Activated CD4-positive, alpha-beta T cell treated with anti-CD3 and anti-CD28 coated beads, Interleukin-2, Interleukin-6, amounts not matched to agents 100 ng/mL and 50 ng/mL, durations not matched to agents 16 hours and 8 hours (primary cell): ENCODE data around the gene AACS.
"Not testable (repeated sequence)": the region's sequence is repeated elsewhere in the genome, so short reads cannot be mapped to it uniquely, and the experiment has no call there.

Source experiments
- DNase-seq: peaks from one replicate; pipeline ENCODE4 v3.0.0-alpha.2; 2020

Gene AACS

GRCh38 chr12:125061229-125061628, 4.0 kb upstream of the AACS start:
- DNase-seq, result no peak

- DNase-seq, result not testable (repeated sequence)
Measured at GRCh38 chr12:125063522-125063921, 1.7 kb upstream of the AACS start.

GRCh38 chr12:125064492-125064891, 743 bp upstream of the AACS start:
- no peak for DNase-seq

- DNase-seq, result no peak
Measured at GRCh38 chr12:125065919-125066570, 810 bp downstream of the AACS start.

DNA sequence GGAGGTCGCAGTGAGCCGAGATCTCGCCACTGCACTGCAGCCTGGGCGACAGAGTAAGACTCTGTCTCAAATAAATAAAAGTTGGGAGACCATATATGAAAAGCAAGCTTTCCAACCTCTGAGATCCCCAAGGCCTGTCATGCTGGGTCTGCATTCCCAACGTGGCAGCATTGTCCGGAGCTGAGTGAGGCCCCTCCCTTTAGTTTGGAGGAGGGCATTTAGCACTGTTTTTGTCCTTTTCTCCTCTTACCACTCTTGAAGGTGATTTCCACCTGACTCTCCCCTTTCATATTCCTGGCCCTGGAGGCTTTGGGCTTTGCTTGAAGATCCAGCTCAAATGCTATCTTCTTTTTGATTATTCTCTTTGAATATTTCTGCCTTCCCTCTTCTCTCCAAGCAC, 3.2 kb downstream of the AACS start:
- DNase-seq, result no peak

DNA sequence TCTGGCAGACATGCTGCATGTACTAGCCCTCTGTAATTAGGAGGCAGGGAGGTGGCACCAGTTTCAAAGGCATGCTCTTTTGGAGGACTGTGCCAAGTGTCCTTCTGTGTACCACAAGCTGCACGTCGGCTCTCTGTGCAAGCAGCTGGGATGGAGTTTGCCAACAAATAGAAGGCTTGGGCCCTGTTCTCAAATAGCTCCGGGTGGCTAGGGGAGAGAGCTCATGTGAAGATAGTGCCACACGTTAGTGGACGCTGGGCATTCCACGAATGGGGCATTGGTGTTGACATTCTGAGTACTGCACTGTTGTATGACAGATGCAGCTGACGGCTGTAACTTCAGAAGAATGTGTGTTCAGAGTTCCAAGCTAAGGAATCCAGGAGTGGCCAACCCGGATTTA, 4.4 kb downstream of the AACS start:
- DNase-seq, result no peak

DNA sequence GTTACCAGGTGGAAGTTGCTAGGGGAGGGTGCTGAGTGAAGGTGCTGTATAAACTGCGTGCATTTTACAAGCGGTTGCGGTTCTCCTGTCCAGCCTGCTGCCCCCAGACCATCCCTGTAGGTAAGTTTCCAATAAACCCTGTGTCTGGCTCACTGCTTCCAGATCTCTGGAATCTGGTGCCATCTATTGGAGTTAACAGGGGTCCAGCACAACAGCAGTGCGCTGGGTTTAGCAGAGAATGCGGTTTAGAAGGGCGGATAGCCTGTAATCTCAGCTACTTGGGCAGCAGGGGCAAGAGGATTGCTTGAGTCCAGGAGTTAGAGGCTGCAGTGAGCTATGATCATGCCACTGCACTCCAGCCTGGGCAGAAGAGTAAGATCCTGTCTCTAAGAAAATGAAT, 4.9 kb downstream of the AACS start:
- DNase-seq, result no peak

- DNase-seq, result no peak
Measured at GRCh38 chr12:125070661-125071390, 5.6 kb downstream of the AACS start.

- no peak for DNase-seq
Measured at GRCh38 chr12:125071456-125071855, 6.2 kb downstream of the AACS start.

DNA sequence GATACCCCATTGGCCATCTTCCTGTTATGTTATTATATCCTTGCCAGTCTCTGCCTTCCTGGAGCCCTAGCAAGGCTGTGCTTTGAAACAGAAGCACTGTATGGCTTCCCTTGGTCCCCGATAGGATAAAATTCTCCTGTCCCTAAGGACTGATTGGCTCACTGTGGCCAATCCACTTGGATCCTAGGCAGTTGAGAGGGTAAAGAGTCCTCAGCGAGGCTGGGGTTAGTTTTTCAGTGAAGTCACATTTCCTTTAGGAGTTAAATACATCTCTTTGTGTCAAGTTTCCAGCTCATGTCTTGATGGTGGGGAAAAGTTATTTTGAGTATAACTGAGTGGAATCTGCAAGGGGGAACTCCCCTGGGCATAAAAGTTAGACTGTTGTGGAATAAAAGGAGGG, 7.3 kb downstream of the AACS start:
- no peak for DNase-seq

- DNase-seq, result not testable (repeated sequence)
Measured at GRCh38 chr12:125074294-125074693, 9.1 kb downstream of the AACS start.

GRCh38 chr12:125076103-125076502, 10.9 kb downstream of the AACS start:
- no peak for DNase-seq

GRCh38 chr12:125079084-125079483, 13.8 kb downstream of the AACS start:
- no peak for DNase-seq

DNA sequence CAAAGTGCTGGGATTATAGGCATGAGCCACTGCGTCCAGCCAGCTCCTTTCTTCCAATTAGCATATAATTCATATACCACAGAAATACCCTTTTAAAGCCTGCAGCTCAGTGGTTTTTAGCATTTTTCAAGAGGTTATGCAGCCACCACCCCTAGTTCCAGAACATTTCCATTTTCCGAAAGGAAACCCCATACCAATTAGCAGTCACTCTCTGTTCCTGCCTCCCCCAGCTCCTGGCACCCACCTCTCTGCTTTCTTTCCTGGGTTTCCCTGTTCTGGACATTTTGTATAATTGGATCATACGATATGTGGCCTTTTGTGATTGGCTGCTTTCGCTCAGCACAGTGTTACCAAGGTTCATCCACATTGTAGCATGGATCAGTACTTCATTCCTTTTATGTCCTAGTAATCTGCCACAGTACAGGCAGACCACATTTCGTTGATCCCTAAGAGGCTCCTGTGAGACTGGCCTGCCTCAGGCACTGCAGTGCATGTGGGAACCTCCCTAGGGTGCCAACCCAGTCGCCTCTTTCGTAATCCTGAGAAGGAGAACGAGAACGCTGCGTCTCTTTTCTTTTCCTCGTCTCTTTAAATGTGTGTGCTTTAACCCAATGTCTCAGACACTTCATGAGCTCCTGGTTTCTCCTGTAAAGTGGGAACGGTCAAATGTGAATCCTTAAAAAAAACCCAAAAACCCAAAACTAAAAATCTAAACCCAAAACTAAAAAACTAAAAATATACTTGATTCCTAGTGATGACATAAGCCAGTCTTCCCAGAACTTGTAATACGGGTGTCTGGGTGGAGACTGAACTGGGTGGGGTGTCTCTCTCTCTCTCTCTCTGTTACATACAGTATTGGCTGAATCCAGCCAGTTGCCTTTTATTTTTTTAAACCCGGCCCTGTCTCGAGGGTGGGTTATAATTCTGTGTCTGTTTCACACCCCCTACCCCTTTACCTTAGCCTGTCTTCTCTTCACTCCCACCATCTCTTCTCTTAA, 14.7 kb downstream of the AACS start:
- no peak for DNase-seq

DNA sequence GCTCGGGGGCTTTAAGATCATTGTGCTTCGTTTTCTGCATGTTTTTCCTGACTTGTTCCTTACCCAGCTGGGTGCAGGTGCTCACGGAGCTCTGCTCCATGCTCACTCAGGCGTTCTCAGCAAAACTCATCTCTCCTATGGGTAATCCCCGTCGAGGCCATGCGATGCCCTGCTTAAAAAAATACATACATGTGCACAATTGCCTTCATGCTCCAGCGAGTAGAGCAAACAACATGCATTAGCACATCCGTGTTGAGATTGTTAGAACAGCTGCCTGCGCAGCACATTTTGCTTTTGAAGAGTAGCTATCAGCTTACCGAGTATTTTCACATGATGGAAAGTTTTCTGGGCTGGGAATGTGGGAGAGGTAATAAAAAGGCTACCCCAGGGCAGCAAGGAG, 16.2 kb downstream of the AACS start:
- DNase-seq, result no peak

DNA sequence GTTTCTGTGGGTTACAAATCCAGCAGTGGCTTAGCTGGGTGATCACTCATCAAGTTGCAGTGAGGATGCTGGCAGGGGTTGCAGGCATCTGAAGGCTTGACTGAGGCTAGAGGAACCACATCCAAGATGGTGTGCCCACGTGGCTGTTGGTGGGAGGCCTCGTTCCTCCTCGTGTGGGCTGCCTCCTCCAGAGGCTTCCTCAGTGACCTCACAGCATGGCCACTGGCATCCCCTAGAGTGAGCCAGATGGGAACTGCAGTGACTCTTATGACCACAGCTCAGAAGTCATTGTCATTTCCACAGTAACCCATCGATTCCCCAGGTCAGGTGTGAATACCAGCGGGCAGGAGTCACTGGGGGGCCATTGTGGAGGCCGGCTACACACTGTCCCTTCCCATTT, 17.8 kb downstream of the AACS start:
- DNase-seq, result no peak

GRCh38 chr12:125088199-125088598, 23.0 kb downstream of the AACS start:
- not testable (repeated sequence) for DNase-seq

GRCh38 chr12:125089083-125089482, 23.8 kb downstream of the AACS start:
- no peak for DNase-seq

DNA sequence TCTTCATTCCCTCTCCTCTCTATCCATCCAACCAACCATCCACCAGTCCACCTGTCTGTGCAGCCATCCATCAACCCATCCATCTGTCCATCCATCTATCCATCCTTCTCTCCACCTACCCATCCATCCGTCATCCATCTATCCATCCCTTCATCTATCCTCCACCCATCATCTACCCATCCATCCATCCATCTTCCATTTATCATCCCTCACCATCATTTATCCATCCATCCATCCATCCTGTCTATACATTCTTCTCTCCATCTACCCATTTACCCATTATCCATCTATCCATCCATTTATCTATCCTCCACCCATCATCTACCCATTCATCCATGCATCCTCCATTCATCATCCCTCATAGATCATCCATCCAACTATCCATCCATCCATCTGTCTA, 24.4 kb downstream of the AACS start:
- DNase-seq, result no peak

DNA sequence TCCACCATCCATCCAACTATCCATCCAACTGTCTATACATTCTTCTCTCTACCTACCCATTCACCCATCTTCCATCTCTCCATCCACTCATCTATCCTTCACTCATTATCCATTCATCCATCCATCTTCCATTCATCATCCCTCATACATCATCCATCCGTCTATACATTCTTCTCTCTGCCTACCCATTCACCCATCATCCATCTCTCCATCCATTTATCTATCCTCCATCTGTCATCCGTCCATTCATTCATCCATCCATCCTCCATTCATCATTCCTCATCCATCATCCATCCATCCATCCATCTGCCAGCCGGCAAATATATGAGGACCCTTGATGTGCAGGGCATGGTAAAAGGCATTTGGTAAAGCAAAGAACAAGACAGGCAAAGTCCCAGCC, 25.2 kb downstream of the AACS start:
- DNase-seq, result no peak

- DNase-seq, result no peak
Measured at GRCh38 chr12:125091401-125091800, 26.2 kb downstream of the AACS start.

DNA sequence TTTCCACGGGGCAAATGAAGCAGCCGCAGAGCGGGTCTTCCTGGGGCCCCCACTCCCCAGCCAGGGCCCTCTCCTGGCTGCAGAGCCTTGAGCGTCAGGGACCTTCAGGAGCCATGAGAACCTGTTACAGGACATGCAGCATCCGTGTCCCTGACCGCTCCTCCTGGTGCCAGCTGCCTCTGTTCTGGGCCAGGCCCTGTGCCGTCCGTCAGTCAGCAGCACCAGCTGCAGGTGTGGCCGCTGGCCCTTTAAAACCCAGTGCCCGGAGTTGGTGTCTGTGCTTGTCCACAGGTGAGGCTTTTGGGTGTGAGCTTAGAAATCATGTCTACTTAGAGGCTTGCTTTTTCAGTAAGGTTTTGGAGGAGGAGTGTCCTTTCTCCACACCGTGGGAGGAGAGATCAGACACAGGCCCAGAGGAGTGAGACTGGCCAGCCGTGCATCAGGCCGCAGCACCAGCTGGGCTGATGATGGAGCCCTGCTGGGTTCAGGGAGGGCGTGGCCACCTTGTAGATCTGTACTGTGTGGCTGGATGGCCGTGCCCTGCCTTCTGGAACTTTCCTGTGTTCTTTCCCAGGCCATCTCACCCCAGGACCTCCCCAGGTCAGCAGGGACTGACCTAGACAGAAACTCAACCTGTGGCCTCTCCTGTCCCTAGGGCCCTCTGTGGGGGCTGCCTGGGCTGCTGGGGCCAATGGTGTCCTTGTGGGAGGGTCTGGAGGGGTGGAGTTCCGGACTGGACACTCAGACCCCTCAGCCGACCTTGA, 27.1 kb downstream of the AACS start:
- no peak for DNase-seq
